Ishikawa (cell line): ENCODE measurements around the gene KIRREL3.

Experiments used
- CEBPB ChIP-seq: IDR thresholded peaks from 2 replicates; pipeline ENCODE4 v1.6.1; 2012
- CREB1 ChIP-seq: IDR thresholded peaks from 2 replicates; pipeline ENCODE4 v1.6.1; 2012; ENCODE audit warnings: low read depth
- EGR1 ChIP-seq: IDR thresholded peaks from 2 replicates; pipeline ENCODE4 v1.6.1; 2012
- EP300 ChIP-seq: IDR thresholded peaks from 2 replicates; pipeline ENCODE4 v1.6.1; 2012; ENCODE audit warnings: borderline replicate concordance
- FOXM1 ChIP-seq: IDR thresholded peaks from 2 replicates; pipeline ENCODE4 v1.6.1; 2012; ENCODE audit warnings: low read depth, borderline replicate concordance
- NFIC ChIP-seq: IDR thresholded peaks from 2 replicates; pipeline ENCODE4 v1.6.1; 2012
- RAD21 ChIP-seq: IDR thresholded peaks from 2 replicates; pipeline ENCODE4 v1.6.1; 2012; ENCODE audit warnings: low read depth
- TAF1 ChIP-seq: IDR thresholded peaks from 2 replicates; pipeline ENCODE4 v1.6.1; 2012; ENCODE audit warnings: low read depth, mild to moderate bottlenecking
- TCF12 ChIP-seq: IDR thresholded peaks from 2 replicates; pipeline ENCODE4 v1.6.1; 2012; ENCODE audit warnings: low read depth
- TEAD4 ChIP-seq: IDR thresholded peaks from 2 replicates; pipeline ENCODE4 v1.6.1; 2012
- YY1 ChIP-seq: IDR thresholded peaks from 2 replicates; pipeline ENCODE4 v1.6.1; 2012; ENCODE audit warnings: low read depth
- ZBTB7A ChIP-seq: IDR thresholded peaks from 2 replicates; pipeline ENCODE4 v1.6.1; 2012; ENCODE audit warnings: low read depth
- TF ChIP-seq, protein P1 (sequence below): IDR thresholded peaks from 2 replicates; pipeline ENCODE4 v1.6.1; 2012
- TF ChIP-seq, protein P2 (sequence below): IDR thresholded peaks from 2 replicates; pipeline ENCODE4 v1.6.1; 2012
- TF ChIP-seq, protein P3 (sequence below): IDR thresholded peaks from 2 replicates; pipeline ENCODE4 v1.6.1; 2012; ENCODE audit warnings: low read depth, mild to moderate bottlenecking

The KIRREL3 gene

DNA sequence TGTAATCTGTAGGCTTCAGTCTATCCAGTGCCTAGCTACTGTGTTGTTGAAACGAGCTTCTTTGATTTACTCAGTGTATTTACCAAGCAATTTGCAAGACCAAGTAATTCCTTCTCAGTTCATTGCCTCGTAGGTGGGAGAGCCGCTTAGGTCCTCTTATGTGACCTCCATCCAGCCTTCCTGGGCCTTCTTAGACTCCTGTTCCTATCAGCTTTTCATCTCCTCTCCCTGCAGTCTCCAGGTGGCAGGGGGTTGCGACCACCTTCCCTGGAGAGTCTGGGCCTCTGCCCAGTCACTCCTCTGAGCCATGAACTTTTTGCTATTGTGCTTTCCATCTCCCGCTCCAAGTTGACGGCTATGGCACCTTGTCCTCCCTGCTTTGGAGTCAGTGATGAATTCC lies 251.8 kb downstream of the KIRREL3 start:
- TF ChIP-seq, protein P1, sequence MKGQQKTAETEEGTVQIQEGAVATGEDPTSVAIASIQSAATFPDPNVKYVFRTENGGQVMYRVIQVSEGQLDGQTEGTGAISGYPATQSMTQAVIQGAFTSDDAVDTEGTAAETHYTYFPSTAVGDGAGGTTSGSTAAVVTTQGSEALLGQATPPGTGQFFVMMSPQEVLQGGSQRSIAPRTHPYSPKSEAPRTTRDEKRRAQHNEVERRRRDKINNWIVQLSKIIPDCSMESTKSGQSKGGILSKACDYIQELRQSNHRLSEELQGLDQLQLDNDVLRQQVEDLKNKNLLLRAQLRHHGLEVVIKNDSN = no peak
- TF ChIP-seq NFIC = no peak
- TF ChIP-seq EP300 = no peak
- no peak for TF ChIP-seq RAD21
- no peak for TF ChIP-seq TEAD4
- TF ChIP-seq ZBTB7A = no peak
- TF ChIP-seq YY1 = no peak
- TF ChIP-seq EGR1 = no peak
- TF ChIP-seq FOXM1 = no peak
- TF ChIP-seq, protein P2, sequence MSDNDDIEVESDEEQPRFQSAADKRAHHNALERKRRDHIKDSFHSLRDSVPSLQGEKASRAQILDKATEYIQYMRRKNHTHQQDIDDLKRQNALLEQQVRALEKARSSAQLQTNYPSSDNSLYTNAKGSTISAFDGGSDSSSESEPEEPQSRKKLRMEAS = no peak
- TF ChIP-seq, protein P3, sequence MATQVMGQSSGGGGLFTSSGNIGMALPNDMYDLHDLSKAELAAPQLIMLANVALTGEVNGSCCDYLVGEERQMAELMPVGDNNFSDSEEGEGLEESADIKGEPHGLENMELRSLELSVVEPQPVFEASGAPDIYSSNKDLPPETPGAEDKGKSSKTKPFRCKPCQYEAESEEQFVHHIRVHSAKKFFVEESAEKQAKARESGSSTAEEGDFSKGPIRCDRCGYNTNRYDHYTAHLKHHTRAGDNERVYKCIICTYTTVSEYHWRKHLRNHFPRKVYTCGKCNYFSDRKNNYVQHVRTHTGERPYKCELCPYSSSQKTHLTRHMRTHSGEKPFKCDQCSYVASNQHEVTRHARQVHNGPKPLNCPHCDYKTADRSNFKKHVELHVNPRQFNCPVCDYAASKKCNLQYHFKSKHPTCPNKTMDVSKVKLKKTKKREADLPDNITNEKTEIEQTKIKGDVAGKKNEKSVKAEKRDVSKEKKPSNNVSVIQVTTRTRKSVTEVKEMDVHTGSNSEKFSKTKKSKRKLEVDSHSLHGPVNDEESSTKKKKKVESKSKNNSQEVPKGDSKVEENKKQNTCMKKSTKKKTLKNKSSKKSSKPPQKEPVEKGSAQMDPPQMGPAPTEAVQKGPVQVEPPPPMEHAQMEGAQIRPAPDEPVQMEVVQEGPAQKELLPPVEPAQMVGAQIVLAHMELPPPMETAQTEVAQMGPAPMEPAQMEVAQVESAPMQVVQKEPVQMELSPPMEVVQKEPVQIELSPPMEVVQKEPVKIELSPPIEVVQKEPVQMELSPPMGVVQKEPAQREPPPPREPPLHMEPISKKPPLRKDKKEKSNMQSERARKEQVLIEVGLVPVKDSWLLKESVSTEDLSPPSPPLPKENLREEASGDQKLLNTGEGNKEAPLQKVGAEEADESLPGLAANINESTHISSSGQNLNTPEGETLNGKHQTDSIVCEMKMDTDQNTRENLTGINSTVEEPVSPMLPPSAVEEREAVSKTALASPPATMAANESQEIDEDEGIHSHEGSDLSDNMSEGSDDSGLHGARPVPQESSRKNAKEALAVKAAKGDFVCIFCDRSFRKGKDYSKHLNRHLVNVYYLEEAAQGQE = no peak
- TF ChIP-seq TCF12 = no peak
- no peak for TF ChIP-seq CEBPB
- no peak for TF ChIP-seq TAF1
- TF ChIP-seq CREB1 = no peak

DNA sequence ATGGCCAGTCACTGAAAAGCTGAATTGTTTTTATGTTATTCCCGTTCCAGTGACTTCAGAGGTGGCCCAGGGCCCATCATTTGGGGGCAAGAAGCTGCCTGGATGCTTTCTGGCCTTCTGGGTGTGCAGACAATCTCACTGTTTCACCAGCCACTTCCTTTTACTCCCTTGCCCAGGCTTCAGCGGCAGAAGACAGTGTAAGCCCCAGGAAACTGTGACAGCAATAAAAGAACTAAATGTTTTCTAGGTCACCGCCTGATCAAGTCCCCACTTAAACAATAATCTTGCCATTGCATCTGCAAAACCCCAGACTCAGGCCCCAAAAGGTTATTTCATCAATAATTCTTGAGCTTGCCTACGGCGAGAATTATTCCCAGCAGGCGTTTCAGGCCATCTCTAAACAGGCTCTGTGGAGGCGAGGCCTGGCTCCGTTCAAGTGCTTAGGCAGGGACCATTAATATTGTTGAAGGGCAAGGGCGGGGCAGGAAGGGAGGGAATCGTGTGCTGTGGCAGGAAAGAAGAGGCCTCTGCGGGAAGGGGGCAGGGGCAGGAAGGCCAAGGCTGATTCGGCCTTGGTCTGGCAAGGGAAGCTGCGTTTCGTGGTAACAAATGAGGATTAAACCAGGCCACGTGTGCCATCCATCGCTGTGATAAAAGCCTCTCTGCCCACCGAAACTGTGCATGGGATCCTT lies 252.3 kb downstream of the KIRREL3 start:
- TF ChIP-seq, protein P2 = no peak
- TF ChIP-seq TEAD4 = no peak
- TF ChIP-seq, protein P1 = no peak
- no peak for TF ChIP-seq CREB1
- TF ChIP-seq TCF12 = no peak
- TF ChIP-seq TAF1 = no peak
- no peak for TF ChIP-seq FOXM1
- TF ChIP-seq, protein P3 = no peak
- no peak for TF ChIP-seq RAD21
- no peak for TF ChIP-seq ZBTB7A
- TF ChIP-seq EGR1 = no peak
- TF ChIP-seq NFIC = no peak

DNA sequence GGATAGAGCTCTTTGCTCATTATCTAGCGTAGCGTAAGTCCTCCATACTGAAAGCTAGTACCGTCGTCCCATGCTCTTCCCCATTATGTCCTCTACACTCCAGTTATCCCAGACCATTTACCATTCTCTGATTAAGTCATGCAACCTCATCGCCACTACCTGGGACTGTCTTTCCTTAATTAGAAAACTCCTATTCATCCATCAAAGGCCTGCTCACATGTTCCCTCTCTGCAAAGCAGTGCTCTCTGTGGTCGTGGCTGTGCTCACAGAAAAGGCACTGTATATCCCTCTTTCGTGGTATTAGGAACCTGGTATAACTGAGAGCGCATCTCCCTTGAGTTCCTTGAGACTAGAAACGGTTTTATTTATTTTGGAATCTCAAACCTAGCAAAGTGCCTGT lies 253.3 kb downstream of the KIRREL3 start:
- TF ChIP-seq EP300 (no peak), FOXM1 (no peak), EGR1 (no peak), TEAD4 (no peak), CEBPB (no peak), TCF12 (no peak), ZBTB7A (no peak), TAF1 (no peak), CREB1 (no peak), YY1 (no peak), NFIC (no peak), RAD21 (no peak)
- TF ChIP-seq, protein P2 = no peak
- TF ChIP-seq, protein P1 = no peak
- TF ChIP-seq, protein P3 = no peak

DNA sequence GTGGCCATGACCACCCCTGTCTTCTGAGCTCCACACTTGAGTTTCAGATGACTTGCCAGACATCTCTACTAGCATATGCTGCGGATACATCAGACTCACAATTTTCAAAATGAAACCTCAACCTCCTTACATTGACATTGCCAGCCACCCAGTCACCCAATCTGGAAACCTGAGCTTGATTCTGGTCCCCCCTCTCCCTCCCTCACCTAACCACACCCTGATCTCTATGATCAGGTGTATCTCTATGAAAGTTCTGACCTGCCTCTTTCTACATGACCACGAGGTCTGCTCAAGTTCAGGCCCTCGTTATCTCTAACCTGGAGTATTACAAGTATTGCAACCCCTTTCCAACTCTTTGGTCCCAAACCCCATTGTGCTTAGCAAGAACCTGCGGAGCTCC lies 254.1 kb downstream of the KIRREL3 start:
- TF ChIP-seq, protein P3 = no peak
- TF ChIP-seq YY1 (no peak), TCF12 (no peak), TEAD4 (no peak), CEBPB (no peak), EGR1 (no peak), CREB1 (no peak), EP300 (no peak), TAF1 (no peak), ZBTB7A (no peak), RAD21 (no peak), FOXM1 (no peak)
